SU-DHL-6 (cell line): Measurements from ENCODE around the gene KCND2.

Source experiments
- H2AFZ ChIP-seq: fragments of 200-600 bp; sonication (generic); 2 replicates; pipeline ENCODE4 v1.6.1; 2014; ENCODE audit warnings: low read depth, mild to moderate bottlenecking, moderate library complexity, mixed read lengths, antibody characterized with exemption, low read length; ENCODE audit not compliant: severe bottlenecking
- H3F3A ChIP-seq: fragments of 200-600 bp; shearing (Covaris generic); 2 replicates; pipeline ENCODE4 v1.6.0; 2016; ENCODE audit warnings: antibody characterized with exemption, mild to moderate bottlenecking; ENCODE audit not compliant: insufficient read depth
- H3K27ac ChIP-seq: fragments of 200-600 bp; sonication (generic); 2 replicates; pipeline ENCODE4 v1.5.1; 2016; ENCODE audit warnings: low read depth, mild to moderate bottlenecking, low read length, moderate library complexity, mixed read lengths
- H3K27me3 ChIP-seq: fragments of 200-600 bp; sonication (generic), shearing (Covaris generic); 2 replicates; pipeline ENCODE4 v1.6.0; 2014; ENCODE audit warnings: mild to moderate bottlenecking, low read length
- H3K36me3 ChIP-seq: fragments of 200-600 bp; sonication (generic); 2 replicates; pipeline ENCODE4 v1.6.1; 2014; ENCODE audit warnings: mild to moderate bottlenecking, low read length, mixed read lengths
- H3K4me2 ChIP-seq: fragments of 300-600, 200-600 bp; shearing (Covaris generic), sonication (generic); 2 replicates; pipeline ENCODE4 v1.6.0; 2014; ENCODE audit warnings: low read length, low read depth, mild to moderate bottlenecking; ENCODE audit not compliant: poor library complexity, severe bottlenecking
- H3K4me3 ChIP-seq: fragments of 200-600 bp; sonication (generic); 2 replicates; pipeline ENCODE4 v1.5.1; 2014; ENCODE audit warnings: antibody characterized with exemption, low read length, mild to moderate bottlenecking, mixed read lengths; ENCODE audit not compliant: insufficient read depth, poor library complexity, severe bottlenecking
- H3K79me2 ChIP-seq: fragments of 200-600 bp; sonication (generic); 2 replicates; pipeline ENCODE4 v1.6.1; 2014; ENCODE audit warnings: mild to moderate bottlenecking, low read length, moderate library complexity; ENCODE audit not compliant: insufficient read depth
- H3K9ac ChIP-seq: fragments of 200-600 bp; sonication (generic); 2 replicates; pipeline ENCODE4 v1.7.0; 2014; ENCODE audit warnings: mild to moderate bottlenecking, low read length
- H3K9me2 ChIP-seq: fragments of 200-600 bp; sonication (generic); replicated peaks from 2 replicates; pipeline ENCODE4 v1.6.1; 2014; ENCODE audit warnings: low read length; ENCODE audit not compliant: insufficient read depth
- H3K9me3 ChIP-seq: fragments of 200-600 bp; sonication (generic); 2 replicates; pipeline ENCODE4 v1.6.1; 2014; ENCODE audit warnings: low read length, mixed read lengths; ENCODE audit not compliant: insufficient read depth
- H4K20me1 ChIP-seq: fragments of 200-600 bp; sonication (generic); 2 replicates; pipeline ENCODE4 v1.6.1; 2014; ENCODE audit warnings: low read depth, mild to moderate bottlenecking, antibody characterized with exemption, low read length, moderate library complexity, mixed read lengths
- EZH2phosphoT487 ChIP-seq: fragments of 200-600 bp; sonication (generic), shearing (Covaris generic); conservative IDR thresholded peaks from 2 replicates; pipeline ENCODE4 v1.6.1; 2018; ENCODE audit warnings: mild to moderate bottlenecking, antibody characterized with exemption, low read length, moderate library complexity, mixed read lengths
- TF ChIP-seq, protein P1 (sequence below): fragments of 200-600 bp; sonication (generic); IDR thresholded peaks from one replicate; pipeline ENCODE4 v1.5.1; 2017; ENCODE audit warnings: antibody characterized with exemption, mild to moderate bottlenecking, low read length, moderate library complexity; ENCODE audit not compliant: insufficient read depth, poor library complexity, severe bottlenecking

KCND2 gene

DNA sequence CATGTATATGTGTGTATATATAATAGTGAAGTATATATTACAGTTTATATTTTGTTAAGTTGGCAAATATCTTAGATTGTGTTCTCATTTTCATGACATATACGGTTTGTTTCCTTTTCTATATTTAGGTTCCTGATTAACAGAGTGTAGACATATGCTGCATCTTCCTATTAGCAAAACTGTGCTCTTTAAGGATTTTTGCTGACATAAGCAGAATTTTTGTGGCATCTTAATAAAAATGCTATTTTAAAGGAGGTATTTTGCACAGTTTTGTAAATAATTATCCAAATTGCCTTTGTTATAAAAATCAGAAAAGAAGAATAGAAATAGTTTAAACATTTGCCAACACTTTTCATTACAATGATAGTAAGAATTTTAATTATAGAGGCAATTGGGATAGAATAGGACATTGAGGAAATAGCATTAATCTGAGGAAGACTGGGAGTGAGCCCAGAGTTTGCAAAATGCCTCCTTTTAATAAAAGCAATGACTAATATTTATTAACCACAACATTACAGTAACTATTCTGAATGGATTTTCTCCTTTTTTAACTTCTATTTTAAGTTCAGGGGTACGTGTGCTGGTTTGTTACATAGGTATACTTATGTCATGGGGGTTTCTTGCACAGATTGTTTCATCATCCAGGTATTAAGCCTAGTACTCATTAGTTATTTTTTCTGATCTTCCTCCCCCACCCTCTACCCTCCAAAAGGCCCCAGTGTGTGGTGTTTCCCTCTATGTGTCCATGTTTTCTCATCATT, 38.2 kb downstream of the KCND2 start:
- H3F3A ChIP-seq, result no peaks in the 10 kb centered on the region
- TF ChIP-seq, protein P1, sequence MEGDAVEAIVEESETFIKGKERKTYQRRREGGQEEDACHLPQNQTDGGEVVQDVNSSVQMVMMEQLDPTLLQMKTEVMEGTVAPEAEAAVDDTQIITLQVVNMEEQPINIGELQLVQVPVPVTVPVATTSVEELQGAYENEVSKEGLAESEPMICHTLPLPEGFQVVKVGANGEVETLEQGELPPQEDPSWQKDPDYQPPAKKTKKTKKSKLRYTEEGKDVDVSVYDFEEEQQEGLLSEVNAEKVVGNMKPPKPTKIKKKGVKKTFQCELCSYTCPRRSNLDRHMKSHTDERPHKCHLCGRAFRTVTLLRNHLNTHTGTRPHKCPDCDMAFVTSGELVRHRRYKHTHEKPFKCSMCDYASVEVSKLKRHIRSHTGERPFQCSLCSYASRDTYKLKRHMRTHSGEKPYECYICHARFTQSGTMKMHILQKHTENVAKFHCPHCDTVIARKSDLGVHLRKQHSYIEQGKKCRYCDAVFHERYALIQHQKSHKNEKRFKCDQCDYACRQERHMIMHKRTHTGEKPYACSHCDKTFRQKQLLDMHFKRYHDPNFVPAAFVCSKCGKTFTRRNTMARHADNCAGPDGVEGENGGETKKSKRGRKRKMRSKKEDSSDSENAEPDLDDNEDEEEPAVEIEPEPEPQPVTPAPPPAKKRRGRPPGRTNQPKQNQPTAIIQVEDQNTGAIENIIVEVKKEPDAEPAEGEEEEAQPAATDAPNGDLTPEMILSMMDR, result no peak
- TF ChIP-seq EZH2phosphoT487, result no peak
- no peaks in the 10 kb centered on the region for H3K9me2 ChIP-seq
- no peaks in the 10 kb centered on the region for H3K27me3 ChIP-seq
- H3K9me3 ChIP-seq, result no peaks in the 10 kb centered on the region
- no peak overlapping the region for H3K9ac ChIP-seq
- no peak overlapping the region for H3K27ac ChIP-seq
- H4K20me1 ChIP-seq, result no peaks in the 10 kb centered on the region
- no peak overlapping the region for H3K4me3 ChIP-seq
- H3K36me3 ChIP-seq, result no peaks in the 10 kb centered on the region
- H3K4me2 ChIP-seq, result no peak overlapping the region
- no peaks in the 10 kb centered on the region for H3K79me2 ChIP-seq
- H2AFZ ChIP-seq, result no peak overlapping the region

DNA sequence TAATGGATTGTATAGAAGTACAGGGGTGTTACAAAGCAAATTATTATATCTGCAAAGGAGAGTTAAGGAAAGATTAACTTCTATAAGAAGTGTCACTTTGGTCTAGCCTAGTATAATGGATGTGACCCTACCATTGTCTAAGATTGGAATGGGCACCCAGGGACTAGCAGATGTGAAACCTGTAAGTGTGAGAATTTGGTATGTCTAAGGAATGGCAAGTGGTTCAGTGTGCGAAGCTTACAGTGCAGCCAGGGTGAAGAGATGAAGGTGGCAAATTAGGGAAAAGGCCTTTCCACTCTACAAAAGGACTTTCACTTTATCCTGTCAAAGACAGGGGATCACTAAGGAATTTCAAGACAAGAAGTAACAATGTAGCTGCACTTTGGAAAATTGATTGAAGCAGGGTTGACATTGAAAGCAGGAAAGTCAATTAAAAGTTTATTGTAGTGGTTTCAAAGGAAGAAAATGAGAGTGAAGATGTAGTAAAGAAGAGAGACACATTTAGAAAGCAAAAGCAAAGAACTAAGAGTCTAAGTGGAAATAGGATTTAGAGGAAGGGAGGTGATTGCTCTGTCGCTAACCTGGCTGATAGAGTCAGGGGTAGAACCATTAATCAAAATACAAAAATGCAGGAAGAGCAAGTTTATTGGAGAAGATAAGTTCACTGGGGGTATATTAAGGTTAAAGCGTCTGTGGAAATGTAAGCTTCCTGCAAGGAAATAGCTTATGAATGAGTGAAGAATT, 47.4 kb downstream of the KCND2 start:
- no peak overlapping the region for H2AFZ ChIP-seq
- no peaks in the 10 kb centered on the region for H4K20me1 ChIP-seq
- no peaks in the 10 kb centered on the region for H3K79me2 ChIP-seq
- H3K4me2 ChIP-seq, result no peak overlapping the region
- TF ChIP-seq, protein P1, result no peak
- no peak for TF ChIP-seq EZH2phosphoT487
- H3K4me3 ChIP-seq, result no peak overlapping the region
- H3K9me3 ChIP-seq, result no peaks in the 10 kb centered on the region
- no peaks in the 10 kb centered on the region for H3K9me2 ChIP-seq
- no peaks in the 10 kb centered on the region for H3K36me3 ChIP-seq
- no peaks in the 10 kb centered on the region for H3K27me3 ChIP-seq
- H3K27ac ChIP-seq, result no peak overlapping the region
- no peak overlapping the region for H3K9ac ChIP-seq
- H3F3A ChIP-seq, result no peaks in the 10 kb centered on the region

DNA sequence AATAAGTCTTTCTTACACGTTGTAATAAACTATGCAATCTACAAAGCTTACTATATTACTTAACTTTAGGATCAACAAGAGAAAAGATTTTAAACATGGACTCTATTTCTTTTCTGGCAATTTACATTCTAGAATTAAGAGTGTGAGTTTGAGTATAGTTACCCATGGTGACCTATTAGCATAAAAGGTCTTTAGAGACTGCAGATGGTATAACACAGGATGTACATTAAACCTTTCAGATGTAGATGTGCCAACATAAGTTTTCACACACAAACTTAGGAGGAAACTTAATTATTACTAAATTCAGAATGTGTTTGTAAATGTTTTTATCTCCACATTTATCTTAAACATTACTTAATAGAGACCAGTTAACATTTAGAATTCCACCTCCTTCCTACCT, 54.1 kb downstream of the KCND2 start:
- H3K36me3 ChIP-seq, result no peaks in the 10 kb centered on the region
- H3K4me3 ChIP-seq, result no peak overlapping the region
- H4K20me1 ChIP-seq, result no peaks in the 10 kb centered on the region
- no peaks in the 10 kb centered on the region for H3K27me3 ChIP-seq
- no peak overlapping the region for H3K27ac ChIP-seq
- H3K79me2 ChIP-seq, result no peaks in the 10 kb centered on the region
- H3K9me3 ChIP-seq, result no peaks in the 10 kb centered on the region
- H3F3A ChIP-seq, result no peaks in the 10 kb centered on the region
- no peak overlapping the region for H3K4me2 ChIP-seq
- TF ChIP-seq, protein P1, result no peak
- no peak for TF ChIP-seq EZH2phosphoT487
- H3K9me2 ChIP-seq, result no peaks in the 10 kb centered on the region; the same call in 1 of the 2 replicates
- no peak overlapping the region for H2AFZ ChIP-seq
- H3K9ac ChIP-seq, result no peak overlapping the region
